GM19238 (cell line): ENCODE results near the gene TBC1D22A.
A peak's percentile ranks its signal among the peaks of the same experiment; 100 is the strongest.

Experiments
- DNase-seq: peaks from one replicate; pipeline ENCODE4 v3.0.0; 2011; ENCODE audit warnings: low spot score; ENCODE audit not compliant: insufficient read length

Gene TBC1D22A

GRCh38 chr22:46794491-46794890 is 32.0 kb downstream of the TBC1D22A start:
- DNase-seq: no peak

GRCh38 chr22:46795140-46795539 is 32.7 kb downstream of the TBC1D22A start:
- DNase-seq: no peak

- DNase-seq: no peak
These were observed 33.6 kb downstream of the TBC1D22A start for GRCh38 chr22:46795845-46796565.

GRCh38 chr22:46796566-46797195 is 34.2 kb downstream of the TBC1D22A start:
- no peak for DNase-seq

GRCh38 chr22:46797355-46797754 is 34.9 kb downstream of the TBC1D22A start:
- DNase-seq: no peak

- no peak for DNase-seq
These were observed 35.6 kb downstream of the TBC1D22A start for GRCh38 chr22:46798041-46798365.

GRCh38 chr22:46798366-46799350 is 36.2 kb downstream of the TBC1D22A start:
- peak; percentile 46 for DNase-seq

GRCh38 chr22:46799626-46800025 is 37.2 kb downstream of the TBC1D22A start:
- no peak for DNase-seq

GRCh38 chr22:46800102-46800857 is 37.8 kb downstream of the TBC1D22A start:
- DNase-seq: no peak

- DNase-seq: no peak
These were observed 38.9 kb downstream of the TBC1D22A start for GRCh38 chr22:46801331-46801811.

GRCh38 chr22:46801826-46802607 is 39.6 kb downstream of the TBC1D22A start:
- no peak for DNase-seq

GRCh38 chr22:46802608-46803027 is 40.2 kb downstream of the TBC1D22A start:
- no peak for DNase-seq

- peak; percentile 78 for DNase-seq
These were observed 40.8 kb downstream of the TBC1D22A start for GRCh38 chr22:46803031-46803880.

GRCh38 chr22:46803936-46804335 is 41.5 kb downstream of the TBC1D22A start:
- DNase-seq: no peak

GRCh38 chr22:46806794-46807193 is 44.3 kb downstream of the TBC1D22A start:
- no peak for DNase-seq

GRCh38 chr22:46807458-46807857 is 45.0 kb downstream of the TBC1D22A start:
- no peak for DNase-seq

GRCh38 chr22:46809153-46809885 is 46.9 kb downstream of the TBC1D22A start:
- DNase-seq: no peak
